HepG2 (cell line): ENCODE results near the gene ALDOA.

ENCODE experiments used
- CC2D1A ChIP-seq: sonication (generic); formaldehyde crosslinking; IDR thresholded peaks from 2 replicates; pipeline ENCODE4 v1.8.1; 2023; ENCODE audit warnings: mild to moderate bottlenecking, missing genetic modification reagents
- TCF7 ChIP-seq: sonication (generic); IDR thresholded peaks from 2 replicates; pipeline ENCODE4 v1.6.1; 2016; ENCODE audit warnings: antibody characterized with exemption, low read depth
- ZNF430 ChIP-seq: sonication (generic); formaldehyde crosslinking; IDR thresholded peaks from 2 replicates; pipeline ENCODE4 v1.9.0; 2021; ENCODE audit warnings: mild to moderate bottlenecking, missing genetic modification reagents
- ZNF83 ChIP-seq: sonication (generic); formaldehyde crosslinking; IDR thresholded peaks from 2 replicates; pipeline ENCODE4 v1.4.0; 2020; ENCODE audit warnings: missing genetic modification reagents, mild to moderate bottlenecking, borderline replicate concordance
- TF ChIP-seq, protein P1 (sequence below): sonication (generic); formaldehyde crosslinking; IDR thresholded peaks from 2 replicates; pipeline ENCODE4 v1.4.0; 2020; ENCODE audit warnings: missing genetic modification reagents
- TF ChIP-seq, protein P2 (sequence below): sonication (generic); formaldehyde crosslinking; IDR thresholded peaks from 2 replicates; pipeline ENCODE4 v1.8.1; 2023; ENCODE audit warnings: mild to moderate bottlenecking, inconsistent platforms, moderate library complexity, missing genetic modification reagents, borderline replicate concordance

DNA sequence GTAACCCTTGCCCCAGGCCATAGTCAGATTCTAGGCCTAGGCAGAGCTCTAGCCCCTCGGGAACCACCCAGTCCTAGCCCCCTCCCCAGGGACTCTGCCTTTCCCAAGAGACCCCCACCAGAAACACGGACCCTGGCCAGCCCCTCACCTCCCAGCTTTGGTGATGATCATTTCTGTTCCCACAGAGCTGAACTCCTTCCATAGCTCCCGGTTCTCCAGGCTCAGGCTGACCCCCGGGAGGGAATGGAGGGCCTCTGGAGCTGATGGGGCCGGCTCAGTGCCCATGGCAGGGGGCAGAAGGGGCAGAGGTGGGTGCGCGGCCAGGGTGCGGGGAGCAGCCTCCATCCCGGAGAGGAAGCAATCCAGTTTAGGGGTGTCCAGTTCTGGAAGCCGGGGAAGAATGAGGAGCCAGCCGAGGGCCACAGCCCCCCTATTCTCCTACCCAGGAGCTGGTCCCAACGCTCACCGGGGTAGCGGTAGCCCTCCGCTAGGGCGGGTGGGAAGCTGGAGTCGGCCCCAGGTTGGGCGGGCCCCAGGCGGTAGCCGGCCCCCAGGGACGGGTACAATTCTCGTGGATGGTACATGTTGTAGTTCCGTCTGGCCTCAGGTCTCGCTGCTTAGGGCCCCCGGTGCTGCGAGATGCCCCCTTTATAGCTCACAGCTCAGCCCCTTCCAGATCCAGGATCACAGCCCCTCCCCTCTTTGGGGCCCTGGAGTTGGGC, 25.2 kb downstream of the ALDOA start:
- no peak for TF ChIP-seq CC2D1A (CRISPR knock-in tag)
- no peak for TF ChIP-seq ZNF430 (CRISPR knock-in tag)
- no peak for TF ChIP-seq TCF7
- TF ChIP-seq, protein P1, sequence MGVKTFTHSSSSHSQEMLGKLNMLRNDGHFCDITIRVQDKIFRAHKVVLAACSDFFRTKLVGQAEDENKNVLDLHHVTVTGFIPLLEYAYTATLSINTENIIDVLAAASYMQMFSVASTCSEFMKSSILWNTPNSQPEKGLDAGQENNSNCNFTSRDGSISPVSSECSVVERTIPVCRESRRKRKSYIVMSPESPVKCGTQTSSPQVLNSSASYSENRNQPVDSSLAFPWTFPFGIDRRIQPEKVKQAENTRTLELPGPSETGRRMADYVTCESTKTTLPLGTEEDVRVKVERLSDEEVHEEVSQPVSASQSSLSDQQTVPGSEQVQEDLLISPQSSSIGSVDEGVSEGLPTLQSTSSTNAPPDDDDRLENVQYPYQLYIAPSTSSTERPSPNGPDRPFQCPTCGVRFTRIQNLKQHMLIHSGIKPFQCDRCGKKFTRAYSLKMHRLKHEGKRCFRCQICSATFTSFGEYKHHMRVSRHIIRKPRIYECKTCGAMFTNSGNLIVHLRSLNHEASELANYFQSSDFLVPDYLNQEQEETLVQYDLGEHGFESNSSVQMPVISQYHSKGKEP (CRISPR knock-in tag) = no peak
- no peak for TF ChIP-seq ZNF83
- TF ChIP-seq, protein P2, sequence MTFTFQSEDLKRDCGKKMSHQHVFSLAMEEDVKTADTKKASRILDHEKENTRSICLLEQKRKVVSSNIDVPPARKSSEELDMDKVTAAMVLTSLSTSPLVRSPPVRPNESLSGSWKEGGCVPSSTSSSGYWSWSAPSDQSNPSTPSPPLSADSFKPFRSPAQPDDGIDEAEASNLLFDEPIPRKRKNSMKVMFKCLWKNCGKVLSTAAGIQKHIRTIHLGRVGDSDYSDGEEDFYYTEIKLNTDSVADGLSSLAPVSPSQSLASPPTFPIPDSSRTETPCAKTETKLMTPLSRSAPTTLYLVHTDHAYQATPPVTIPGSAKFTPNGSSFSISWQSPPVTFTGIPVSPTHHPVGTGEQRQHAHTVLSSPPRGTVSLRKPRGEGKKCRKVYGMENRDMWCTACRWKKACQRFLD (CRISPR knock-in tag) = no peak
